ENCODE results near the gene AXIN1. TPM values are rescaled to one million over a fixed set of nuclear protein-coding genes. Genes with fewer than 3 reads are reported as not detected.

The AXIN1 gene
- total and polyA plus RNA-seq, 2 of the 8 experiments (the other 6 are each of a cell fraction or from before 2014, with no cell fraction given): 12.5 to 41.9 TPM

DNA sequence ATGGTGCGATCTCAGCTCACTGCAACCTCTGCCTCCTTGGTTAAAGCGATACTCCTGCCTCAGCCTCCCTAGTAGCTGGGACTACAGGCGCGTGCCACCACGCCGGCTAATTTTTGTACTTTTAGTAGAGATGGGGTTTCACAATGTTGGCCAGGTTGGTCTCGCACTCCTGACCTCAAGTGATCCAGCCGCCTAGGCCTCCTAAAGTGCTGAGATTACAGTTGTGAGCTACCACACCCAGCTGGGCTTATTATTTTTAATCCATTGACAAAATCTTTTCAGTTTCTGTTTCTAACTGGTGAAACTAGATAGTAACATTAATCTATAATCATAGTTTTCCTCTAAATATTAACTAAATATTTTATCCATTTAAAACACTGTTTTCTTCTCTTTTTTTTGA, 112.0 kb downstream of the AXIN1 start:
- POLR2A ChIA-PET (ENCODE audit: partially characterized antibody): interaction anchor here (0.8 to 5.0 kb wide), 5 partner anchors 9 to 90 kb away, joined by 3 to 26 read pairs (median 4); partner anchors contain the start of gene LUC7L

More for the DNA sequence above, 112.0 kb downstream of the AXIN1 start:
- no peak overlapping the region for H4K5ac ChIP-seq (ENCODE audit: insufficient read length, low read depth, low read length)
- no peak overlapping the region for H3K4me2 ChIP-seq (ENCODE audit: insufficient read depth in 1 of 2, low read depth in 2 of 2, low read length in 2 of 2)
- no peak overlapping the region for H3K18ac ChIP-seq (ENCODE audit: extremely low read depth, low read length)
- no peaks in the 10 kb centered on the region for H3K9me3 ChIP-seq (ENCODE audit: insufficient read depth in 2 of 2, low read depth in 1 of 2, low read length in 1 of 2)
- no peaks in the 10 kb centered on the region for H3K27me3 ChIP-seq (replicated peaks in 1 of 4; ENCODE audit: control insufficient read depth in 3 of 4, extremely low read depth in 1 of 4, insufficient read depth in 3 of 4, low read length in 3 of 4)
- H2BK5ac ChIP-seq (ENCODE audit: low read depth, low read length): no peak overlapping the region
- no peak overlapping the region for H3K9ac ChIP-seq (replicated peaks in 1 of 4; ENCODE audit: extremely low read depth in 1 of 4, low read depth in 3 of 4, low read length in 3 of 4)
- no peak overlapping the region for H3K27ac ChIP-seq (ENCODE audit: low read depth, low read length)
- H3K4me1 ChIP-seq (replicated peaks in 1 of 4; ENCODE audit: control insufficient read depth in 3 of 4, insufficient read depth in 4 of 4, low read length in 3 of 4): no peaks in the 10 kb centered on the region
- no peaks in the 10 kb centered on the region for H3K36me3 ChIP-seq (ENCODE audit: control insufficient read depth in 2 of 4, insufficient read depth in 4 of 4, low read length in 3 of 4)
- H3K23me2 ChIP-seq (ENCODE audit: low read depth, low read length): peaks cover under 1% of the 10 kb centered on the region; the same call in 1 of the 2 replicates
- H3K23ac ChIP-seq (ENCODE audit: insufficient read length): no peak overlapping the region
- H4K8ac ChIP-seq (ENCODE audit: extremely low read depth, insufficient read depth, low read length): no peak overlapping the region
- WGBS, 2 experiments (ENCODE audit: extremely low coverage in 1 of 2, insufficient coverage in 1 of 2, insufficient read length in 1 of 2, insufficient replicate concordance in 2 of 2, low coverage in 1 of 2, low lambda C conversion rate in 2 of 2, missing lambda C conversion rate in 1 of 2): 94% methylated on average over 8 of the region's 8 CpGs; no CpG with 5 or more reads in 1 of the 2 experiments
- no peak overlapping the region for H3K14ac ChIP-seq (ENCODE audit: insufficient read length)
- H2BK15ac ChIP-seq (ENCODE audit: low read length): no peak overlapping the region
- H2AFZ ChIP-seq (ENCODE audit: low read length): no peak overlapping the region
- H3K56ac ChIP-seq (replicated peaks; ENCODE audit: insufficient read length, low read depth, low read length): no peak overlapping the region
- CTCF ChIA-PET (ENCODE audit: partially characterized antibody): interaction anchor here (0.7 to 2.3 kb wide), 4 partner anchors 13 to 1997 kb away, joined by 3 to 13 read pairs (median 4); no protein-coding TSS in a partner anchor
- H4K20me1 ChIP-seq (replicated peaks in 1 of 2; ENCODE audit: control insufficient read depth in 1 of 2, insufficient read depth in 2 of 2, low read length in 2 of 2): peaks cover 0 to 7% of the 10 kb centered on the region in 2 experiments
- H3K79me2 ChIP-seq (ENCODE audit: control insufficient read depth in 1 of 2, insufficient read depth in 2 of 2, low read length in 2 of 2): peaks cover 0 to 37% of the 10 kb centered on the region in 2 experiments; a peak in 3 of 4 replicates
- no peak for DNase-seq (ENCODE audit: low read depth in 1 of 2, low spot score in 2 of 2)
- H2AK5ac ChIP-seq (ENCODE audit: low read depth, low read length): no peak overlapping the region
- no peak overlapping the region for H2BK20ac ChIP-seq (ENCODE audit: low read length)
- no peak overlapping the region for H3K4ac ChIP-seq (replicated peaks; ENCODE audit: insufficient read length, low read depth, low read length)
- no peak overlapping the region for H2BK120ac ChIP-seq (replicated peaks; ENCODE audit: low read depth, low read length)
- no peak overlapping the region for H4K91ac ChIP-seq (replicated peaks; ENCODE audit: insufficient read length, low read length)
- TF ChIP-seq SIRT6 (IDR thresholded peaks at IDR 0.05; ENCODE audit: low read length): no peak
- no peak for TF ChIP-seq SIX5 (IDR thresholded peaks at IDR 0.05; ENCODE audit: low read depth, low read length)
- TF ChIP-seq TEAD4 (IDR thresholded peaks at IDR 0.05; ENCODE audit: low read depth, low read length): no peak
- H3K4me3 ChIP-seq (ENCODE audit: extremely low read depth in 1 of 4, insufficient read depth in 2 of 4, low read depth in 3 of 4, low read length in 4 of 4): no peak overlapping the region
- FAIRE-seq: no peak
- no peak overlapping the region for H2BK12ac ChIP-seq (ENCODE audit: low read depth, low read length)
- no peaks in the 10 kb centered on the region; the same call in 1 of the 2 replicates for H3K79me1 ChIP-seq (ENCODE audit: low read depth, low read length)
